HL-60 (cell line): Measurements from ENCODE around the gene WDFY2.

Experiments used
- CTCF ChIP-seq: IDR thresholded peaks from one replicate; pipeline ENCODE4 v1.5.1; 2011; ENCODE audit warnings: low read length, control low read depth, inconsistent platforms; ENCODE audit not compliant: insufficient read depth
- POLR2AphosphoS5 ChIP-seq: IDR thresholded peaks from 2 replicates; pipeline ENCODE4 v1.6.1; 2012; ENCODE audit warnings: low read depth
- TF ChIP-seq, protein P1 (sequence below): IDR thresholded peaks from 2 replicates; pipeline ENCODE4 v1.6.1; 2012; ENCODE audit warnings: low read depth; ENCODE audit not compliant: insufficient replicate concordance

GRCh38 chr13:51620165-51620983 is 36.1 kb downstream of the WDFY2 start:
- TF ChIP-seq CTCF (no peak), POLR2AphosphoS5 (no peak)
- TF ChIP-seq, protein P1, sequence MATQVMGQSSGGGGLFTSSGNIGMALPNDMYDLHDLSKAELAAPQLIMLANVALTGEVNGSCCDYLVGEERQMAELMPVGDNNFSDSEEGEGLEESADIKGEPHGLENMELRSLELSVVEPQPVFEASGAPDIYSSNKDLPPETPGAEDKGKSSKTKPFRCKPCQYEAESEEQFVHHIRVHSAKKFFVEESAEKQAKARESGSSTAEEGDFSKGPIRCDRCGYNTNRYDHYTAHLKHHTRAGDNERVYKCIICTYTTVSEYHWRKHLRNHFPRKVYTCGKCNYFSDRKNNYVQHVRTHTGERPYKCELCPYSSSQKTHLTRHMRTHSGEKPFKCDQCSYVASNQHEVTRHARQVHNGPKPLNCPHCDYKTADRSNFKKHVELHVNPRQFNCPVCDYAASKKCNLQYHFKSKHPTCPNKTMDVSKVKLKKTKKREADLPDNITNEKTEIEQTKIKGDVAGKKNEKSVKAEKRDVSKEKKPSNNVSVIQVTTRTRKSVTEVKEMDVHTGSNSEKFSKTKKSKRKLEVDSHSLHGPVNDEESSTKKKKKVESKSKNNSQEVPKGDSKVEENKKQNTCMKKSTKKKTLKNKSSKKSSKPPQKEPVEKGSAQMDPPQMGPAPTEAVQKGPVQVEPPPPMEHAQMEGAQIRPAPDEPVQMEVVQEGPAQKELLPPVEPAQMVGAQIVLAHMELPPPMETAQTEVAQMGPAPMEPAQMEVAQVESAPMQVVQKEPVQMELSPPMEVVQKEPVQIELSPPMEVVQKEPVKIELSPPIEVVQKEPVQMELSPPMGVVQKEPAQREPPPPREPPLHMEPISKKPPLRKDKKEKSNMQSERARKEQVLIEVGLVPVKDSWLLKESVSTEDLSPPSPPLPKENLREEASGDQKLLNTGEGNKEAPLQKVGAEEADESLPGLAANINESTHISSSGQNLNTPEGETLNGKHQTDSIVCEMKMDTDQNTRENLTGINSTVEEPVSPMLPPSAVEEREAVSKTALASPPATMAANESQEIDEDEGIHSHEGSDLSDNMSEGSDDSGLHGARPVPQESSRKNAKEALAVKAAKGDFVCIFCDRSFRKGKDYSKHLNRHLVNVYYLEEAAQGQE, result no peak
